HG02610 (cell line): ENCODE measurements around the gene MUC5B.
"Not testable (repeated sequence)": the region's sequence is repeated elsewhere in the genome, so short reads cannot be mapped to it uniquely, and the experiment has no call there.

Experiments used
- ATAC-seq: cut with Tn5 transposase; IDR thresholded peaks from one replicate; pipeline ENCODE4 v1.9.1; 2021; ENCODE audit warnings: mild to moderate bottlenecking, moderate library complexity; ENCODE audit not compliant: unreplicated experiment

The MUC5B gene

GRCh38 chr11:1242751-1243150 is 19.9 kb downstream of the MUC5B start:
- not testable (repeated sequence) for ATAC-seq

- ATAC-seq: not testable (repeated sequence)
Observed at GRCh38 chr11:1243521-1243920, 20.7 kb downstream of the MUC5B start.

- not testable (repeated sequence) for ATAC-seq
Observed at GRCh38 chr11:1244557-1244956, 21.7 kb downstream of the MUC5B start.

- not testable (repeated sequence) for ATAC-seq
Observed at GRCh38 chr11:1245717-1246116, 22.9 kb downstream of the MUC5B start.

GRCh38 chr11:1246301-1246700 is 23.4 kb downstream of the MUC5B start:
- ATAC-seq: not testable (repeated sequence)

- ATAC-seq: not testable (repeated sequence)
Observed at GRCh38 chr11:1247026-1247425, 24.2 kb downstream of the MUC5B start.

- not testable (repeated sequence) for ATAC-seq
Observed at GRCh38 chr11:1248951-1249350, 26.1 kb downstream of the MUC5B start.

GRCh38 chr11:1250411-1250810 is 27.5 kb downstream of the MUC5B start:
- not testable (repeated sequence) for ATAC-seq

- ATAC-seq: no peak
Observed at GRCh38 chr11:1251236-1251770, 28.4 kb downstream of the MUC5B start.

- ATAC-seq: no peak
Observed at GRCh38 chr11:1252371-1253102, 29.7 kb downstream of the MUC5B start.

GRCh38 chr11:1253103-1253485 is 30.2 kb downstream of the MUC5B start:
- no peak for ATAC-seq

GRCh38 chr11:1254086-1254648 is 31.3 kb downstream of the MUC5B start:
- no peak for ATAC-seq

GRCh38 chr11:1254733-1255132 is 31.9 kb downstream of the MUC5B start:
- no peak for ATAC-seq

GRCh38 chr11:1255151-1255550 is 32.3 kb downstream of the MUC5B start:
- ATAC-seq: no peak

GRCh38 chr11:1256257-1257045 is 33.6 kb downstream of the MUC5B start:
- no peak for ATAC-seq

GRCh38 chr11:1257366-1257765 is 34.5 kb downstream of the MUC5B start:
- ATAC-seq: no peak

GRCh38 chr11:1257916-1258315 is 35.0 kb downstream of the MUC5B start:
- no peak for ATAC-seq

GRCh38 chr11:1258401-1259075 is 35.7 kb downstream of the MUC5B start:
- ATAC-seq: no peak

- no peak for ATAC-seq
Observed at GRCh38 chr11:1259076-1259461, 36.2 kb downstream of the MUC5B start.

GRCh38 chr11:1259561-1259960 is 36.7 kb downstream of the MUC5B start:
- no peak for ATAC-seq

- ATAC-seq: no peak
Observed at GRCh38 chr11:1260023-1260501, 37.2 kb downstream of the MUC5B start.
